Stimulated activated CD4-positive, alpha-beta T cell treated with anti-CD3 and anti-CD28 coated beads, TNF-alpha, amount 100 ng/mL, for 4 hours (primary cell): ENCODE data around the gene PRKAG2.

Source experiments
- DNase-seq, 3 experiments: peaks; one replicate each; pipeline ENCODE4 v3.0.0-alpha.2; 2020; ENCODE audit warnings: low read depth in 3 of 3

PRKAG2 gene

DNA sequence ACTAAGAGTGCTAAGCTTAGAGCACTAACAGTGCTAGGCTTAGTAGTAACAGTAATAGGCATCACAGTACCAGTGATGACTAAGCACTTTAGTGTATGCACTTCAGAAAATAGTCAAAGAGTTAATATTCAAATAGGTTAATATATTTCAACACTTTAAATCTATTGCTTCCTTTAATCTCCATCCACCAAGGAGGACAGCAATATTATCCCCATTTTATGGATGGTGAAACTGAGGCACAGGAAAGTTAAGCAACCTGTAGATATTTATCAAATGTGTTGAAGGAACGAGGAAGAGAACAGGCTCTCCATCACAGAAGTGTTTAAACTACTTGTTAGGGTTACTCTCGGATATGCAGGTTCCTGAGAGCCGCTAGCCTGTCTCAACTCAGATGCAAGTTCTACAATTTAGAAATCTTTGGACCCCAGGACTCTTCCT lies 165.5 kb downstream of the PRKAG2 start:
- no peak for DNase-seq

DNA sequence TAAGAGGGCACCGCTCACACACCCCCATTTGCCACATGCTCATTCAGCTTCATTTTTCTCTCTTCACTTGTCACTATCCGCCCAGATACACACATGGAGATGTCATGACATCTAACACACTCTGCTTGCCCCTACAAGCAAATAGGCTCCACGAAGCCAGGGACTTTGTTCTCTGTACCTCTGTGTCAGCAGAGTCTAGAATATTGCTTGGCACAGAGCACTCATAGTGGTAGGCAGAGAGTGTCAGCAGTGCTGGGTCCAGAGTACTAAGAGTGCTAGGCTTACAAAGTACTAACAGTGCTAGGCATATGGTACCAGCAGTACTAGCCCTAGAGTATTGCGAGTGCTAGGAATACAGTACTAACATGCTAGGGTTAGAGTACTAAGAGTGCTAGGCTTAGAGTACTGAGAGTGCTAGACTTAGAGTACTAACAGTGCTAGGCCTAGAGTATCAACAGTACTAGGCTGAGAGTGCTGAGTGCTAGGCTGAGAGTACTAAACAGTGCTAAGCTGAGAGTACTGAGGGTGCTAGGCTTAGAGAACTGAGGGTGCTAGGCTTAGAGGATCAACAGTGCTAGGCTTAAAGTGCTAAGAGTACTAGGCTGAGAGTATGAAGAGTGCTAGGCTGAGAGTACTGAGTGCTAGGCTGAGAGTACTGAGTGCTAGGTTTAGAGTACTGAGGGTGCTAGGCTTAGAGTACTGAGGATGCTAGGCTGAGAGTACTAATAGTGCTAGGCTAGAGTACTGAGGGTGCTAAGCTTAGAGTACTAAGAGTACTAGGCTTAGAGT lies 166.1 kb downstream of the PRKAG2 start:
- no peak for DNase-seq

DNA sequence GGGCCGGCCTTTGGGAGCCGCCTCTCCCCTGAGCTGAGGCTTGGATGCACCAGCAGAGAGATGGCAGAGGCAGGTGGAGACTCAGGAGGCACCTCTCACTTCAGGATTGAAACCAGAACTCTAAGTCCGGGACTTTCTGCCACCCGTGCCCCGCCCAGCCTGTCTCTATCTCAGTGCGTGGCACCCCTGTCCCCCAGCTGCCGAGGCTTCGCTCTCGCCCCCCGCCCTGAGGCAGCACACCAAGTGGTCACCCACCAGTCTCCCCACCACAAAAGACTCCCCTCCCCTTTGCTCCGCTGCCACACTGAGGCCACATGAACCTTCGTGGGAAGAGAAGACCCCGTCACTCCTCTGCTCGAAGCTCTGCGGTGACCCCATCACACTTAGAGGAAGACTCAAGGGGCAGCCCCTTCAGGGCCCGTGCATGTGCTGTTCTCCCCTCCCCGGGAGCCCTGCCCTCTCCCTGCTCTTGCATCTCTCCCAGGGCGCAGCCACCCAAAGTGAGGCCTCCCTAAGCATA lies 166.7 kb downstream of the PRKAG2 start:
- DNase-seq: no peak

DNA sequence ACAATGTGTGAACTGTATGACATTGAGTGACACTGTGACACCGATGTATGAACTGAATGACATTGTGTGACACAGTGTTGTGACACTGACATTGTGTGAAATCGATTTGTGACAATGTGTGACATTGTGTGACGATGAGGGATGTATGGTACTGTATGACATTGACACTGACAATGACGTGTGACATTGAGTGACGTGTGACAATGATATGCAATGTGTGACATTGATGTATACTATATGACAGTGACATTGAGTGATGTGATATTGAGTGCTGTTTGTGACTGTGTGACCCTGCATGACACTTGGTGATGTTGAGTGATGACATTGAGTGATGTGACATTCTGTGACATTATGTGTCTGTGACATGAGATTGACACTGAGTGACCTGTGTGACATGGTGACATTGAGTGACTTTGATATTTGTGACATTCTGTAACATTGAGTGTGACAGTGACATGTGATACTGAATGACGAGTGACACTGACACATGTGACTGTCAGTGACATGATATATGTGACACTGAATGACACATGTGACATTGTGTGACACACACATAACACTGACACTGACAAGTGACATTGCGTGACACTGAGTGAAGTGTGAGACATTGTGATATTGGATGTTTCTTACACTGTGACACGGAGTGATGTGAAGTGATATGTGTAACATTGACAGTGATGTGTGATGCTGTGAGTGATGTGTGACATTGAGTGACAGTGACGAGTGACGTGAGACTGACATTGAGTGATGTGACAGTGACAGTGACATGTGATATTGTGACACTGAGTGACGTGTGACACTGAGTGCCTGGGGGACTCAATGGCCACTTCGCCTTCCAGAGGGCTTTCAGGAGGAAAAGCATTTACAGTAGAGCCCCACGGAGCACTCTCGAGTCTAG lies 167.5 kb downstream of the PRKAG2 start:
- DNase-seq: no peak

DNA sequence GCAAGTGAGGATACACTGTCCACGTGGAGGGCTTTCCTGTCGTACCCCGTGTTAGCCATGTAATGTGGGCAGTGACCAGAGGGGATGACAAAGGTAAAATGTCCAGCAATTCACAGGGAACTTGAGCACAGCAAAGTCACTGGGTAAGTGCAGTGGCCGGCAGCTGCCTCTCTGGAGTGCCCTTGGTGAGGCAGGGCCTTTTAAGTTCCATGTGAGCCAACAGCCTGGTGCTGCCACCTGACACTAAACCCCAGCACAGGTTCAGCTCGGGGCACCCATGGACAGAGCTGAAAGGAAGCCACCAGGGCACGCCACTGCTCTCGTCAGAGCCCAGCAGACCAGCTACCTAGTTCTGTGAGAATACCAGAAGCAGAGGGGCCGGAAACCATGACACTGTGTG lies 168.3 kb downstream of the PRKAG2 start:
- DNase-seq: no peak

DNA sequence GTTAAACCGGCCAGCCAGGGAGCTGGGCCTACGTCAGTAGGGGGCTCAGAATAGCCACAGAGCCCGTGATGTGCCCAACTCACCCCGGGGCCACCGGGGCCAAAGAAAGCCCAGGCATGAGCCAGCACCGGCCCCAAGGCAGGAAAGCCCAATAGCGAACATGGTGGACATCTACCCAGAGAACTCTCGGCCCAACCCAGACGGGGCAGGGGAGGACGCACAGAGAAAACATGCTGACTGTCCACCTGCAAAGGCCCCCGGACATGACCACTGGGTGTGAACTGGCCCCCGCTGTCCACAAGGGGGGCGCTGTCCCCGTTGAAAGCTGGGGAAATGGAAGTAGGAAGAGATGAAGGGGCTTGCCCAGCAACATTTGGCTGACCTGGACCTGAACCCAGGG lies 169.2 kb downstream of the PRKAG2 start:
- no peak for DNase-seq

DNA sequence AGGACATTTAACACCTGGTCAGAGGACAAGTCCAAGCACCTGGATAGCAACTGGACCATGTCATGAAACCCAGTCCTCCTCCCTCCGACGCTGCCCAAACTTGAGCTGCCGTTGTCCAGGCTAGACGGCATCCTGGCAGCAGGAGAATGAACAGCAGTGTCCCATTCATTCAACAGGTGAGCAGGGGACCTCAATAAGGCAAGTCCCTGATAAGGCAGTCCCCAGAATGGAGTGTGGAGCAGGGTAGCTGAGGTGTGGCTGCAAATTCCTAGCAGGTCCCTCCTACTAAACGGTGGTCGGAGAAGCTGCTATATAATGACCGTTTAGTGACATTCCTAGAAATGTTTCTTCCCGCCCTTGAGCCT lies 169.8 kb downstream of the PRKAG2 start:
- no peak for DNase-seq

DNA sequence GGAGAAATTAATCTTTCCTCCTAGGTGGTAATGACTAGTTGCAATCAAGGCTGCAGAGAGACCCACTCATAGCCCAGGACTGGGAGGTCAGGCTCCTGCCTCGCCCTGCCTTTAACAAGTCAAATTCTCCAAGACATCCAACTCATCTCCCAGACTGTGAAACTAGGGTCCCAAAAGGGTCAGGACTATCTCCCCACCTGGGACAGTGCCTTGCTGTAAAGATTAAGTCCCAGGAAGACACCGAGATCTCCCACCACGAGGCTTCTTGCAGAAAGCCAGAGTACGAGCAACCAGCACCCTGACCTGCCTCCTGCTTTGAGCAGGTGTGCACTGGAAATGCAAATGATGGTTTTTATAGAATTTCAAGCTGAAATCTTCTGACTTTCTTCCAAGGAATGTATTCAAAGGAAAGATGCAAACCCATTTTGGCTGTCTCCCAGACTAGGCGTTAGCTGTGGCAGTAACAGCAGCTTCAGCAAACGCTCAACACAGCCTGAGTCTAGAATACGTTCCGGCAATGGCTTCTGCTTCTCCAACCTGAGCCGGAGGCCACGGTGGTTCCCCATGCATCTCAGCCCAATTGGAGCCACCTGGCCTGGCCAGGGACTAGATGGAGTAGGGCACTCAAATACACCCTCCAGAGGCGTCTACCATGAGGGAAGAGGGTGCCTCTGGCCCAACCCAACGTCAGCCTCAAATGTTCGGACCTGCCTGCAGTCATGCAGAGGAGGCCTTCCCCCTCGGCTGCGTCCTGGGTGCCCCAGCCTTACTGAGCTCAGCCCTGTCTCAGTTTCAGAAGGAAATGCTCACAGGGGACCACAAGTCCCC lies 170.4 kb downstream of the PRKAG2 start:
- DNase-seq: no peak

DNA sequence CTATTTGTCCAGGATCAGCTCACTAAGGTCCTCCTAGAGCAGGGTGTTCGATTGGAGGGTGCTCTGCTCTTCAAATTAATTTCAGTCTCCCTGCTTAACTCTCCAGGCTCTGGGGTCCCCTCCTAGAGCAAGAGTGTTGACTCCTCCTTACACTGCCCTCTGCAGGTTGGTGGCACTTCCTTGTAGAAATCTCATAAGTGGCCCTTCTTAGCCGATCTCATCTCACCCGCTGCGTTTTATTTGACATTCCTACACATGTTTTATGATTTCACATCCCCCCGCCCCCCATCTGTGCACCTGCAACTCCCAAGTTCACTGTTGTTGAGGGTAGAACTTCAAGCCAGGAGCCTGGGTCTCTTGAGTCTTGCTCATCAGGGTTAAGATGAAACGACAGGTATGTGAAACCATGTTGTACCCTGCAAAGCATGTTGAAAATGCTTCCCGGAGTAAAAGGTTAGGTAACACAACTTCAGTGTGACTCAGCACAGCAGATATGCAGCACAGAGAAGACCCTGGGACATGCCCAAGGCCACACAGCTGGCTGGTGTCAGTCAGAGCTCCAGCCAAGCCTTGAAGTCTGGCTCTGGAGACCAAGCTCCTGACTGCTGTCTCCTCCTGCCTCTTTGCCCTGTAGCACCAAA lies 171.2 kb downstream of the PRKAG2 start:
- no peak for DNase-seq

DNA sequence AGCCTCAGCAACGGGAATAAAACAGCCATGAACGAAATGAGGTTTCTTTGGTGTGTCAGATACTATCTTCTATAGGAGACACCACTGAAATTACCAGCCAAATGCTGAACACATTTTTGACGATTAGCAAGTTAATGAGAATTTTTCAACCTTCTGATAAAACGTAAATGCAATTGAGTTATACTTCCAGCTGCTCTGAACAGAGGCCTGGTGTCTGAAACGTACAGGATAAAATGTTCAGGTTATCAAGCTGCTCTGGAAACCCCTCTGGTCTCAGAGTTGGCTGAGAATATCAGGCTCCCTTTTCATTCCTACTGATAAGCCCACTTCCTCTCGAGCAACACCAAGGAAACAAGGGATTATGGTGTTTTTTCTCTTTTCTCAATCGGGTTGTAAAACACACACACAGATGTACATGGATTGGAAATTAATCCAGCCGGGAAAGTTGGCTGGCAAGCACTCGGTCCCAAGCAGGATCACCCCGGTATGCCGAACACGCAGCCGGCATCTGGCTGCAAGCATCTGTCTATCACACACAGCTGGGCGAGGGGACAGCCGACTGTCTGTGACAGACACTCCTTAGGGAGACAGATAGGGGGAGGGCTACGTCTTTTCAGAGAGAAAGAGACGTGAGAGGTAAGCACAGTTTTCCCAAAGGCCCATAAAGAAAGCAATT lies 171.8 kb downstream of the PRKAG2 start:
- DNase-seq: no peak

DNA sequence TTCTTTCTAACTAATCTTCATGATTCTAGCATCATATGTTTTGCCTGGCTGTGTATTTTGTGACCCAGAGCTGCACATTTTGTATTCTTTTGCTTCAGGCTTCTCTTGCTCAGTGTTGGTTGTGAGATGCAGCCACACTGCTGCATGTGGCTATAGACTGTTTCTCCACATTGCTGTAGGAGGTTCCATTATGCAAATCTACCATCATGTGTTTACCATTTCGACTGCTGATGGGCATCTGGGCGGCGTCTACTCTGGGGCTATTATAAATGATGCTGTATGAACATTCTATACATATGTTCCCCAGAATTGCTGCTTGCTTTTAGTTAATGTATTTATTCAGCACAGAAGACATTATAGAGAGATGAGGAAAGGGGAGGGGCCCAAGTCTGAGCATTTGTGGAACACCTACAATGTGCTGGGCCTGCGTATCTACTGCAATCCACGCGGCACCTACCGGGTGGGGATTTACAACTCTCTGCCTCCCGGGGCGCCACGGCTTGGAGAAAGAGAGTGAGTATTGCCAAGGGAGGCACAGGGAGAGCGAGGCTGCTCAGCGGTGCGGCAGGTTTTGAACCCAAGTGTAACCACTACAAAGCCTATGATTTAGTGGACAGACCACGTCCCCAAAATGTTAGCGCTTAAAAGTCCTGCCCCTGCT lies 172.5 kb downstream of the PRKAG2 start:
- no peak for DNase-seq

DNA sequence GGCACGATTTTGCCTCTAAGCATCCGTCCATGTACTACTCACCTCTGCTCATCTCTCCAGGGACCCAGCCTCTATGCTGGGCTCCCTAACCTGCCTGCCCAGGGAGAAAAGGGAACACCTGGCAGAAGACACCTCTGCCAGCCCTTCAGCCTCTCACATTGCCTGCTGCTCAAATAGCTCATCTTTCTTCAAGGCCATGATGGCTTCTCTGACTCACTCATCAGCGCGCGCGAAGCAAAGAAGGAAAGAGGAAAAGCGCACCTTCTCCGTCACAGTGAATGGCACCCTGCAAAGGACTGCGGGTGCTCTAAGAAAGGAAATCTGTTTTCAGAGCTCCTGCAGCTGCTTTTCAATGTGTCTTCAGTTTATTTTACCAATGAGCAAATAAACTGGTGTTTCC lies 174.0 kb downstream of the PRKAG2 start:
- DNase-seq: no peak

DNA sequence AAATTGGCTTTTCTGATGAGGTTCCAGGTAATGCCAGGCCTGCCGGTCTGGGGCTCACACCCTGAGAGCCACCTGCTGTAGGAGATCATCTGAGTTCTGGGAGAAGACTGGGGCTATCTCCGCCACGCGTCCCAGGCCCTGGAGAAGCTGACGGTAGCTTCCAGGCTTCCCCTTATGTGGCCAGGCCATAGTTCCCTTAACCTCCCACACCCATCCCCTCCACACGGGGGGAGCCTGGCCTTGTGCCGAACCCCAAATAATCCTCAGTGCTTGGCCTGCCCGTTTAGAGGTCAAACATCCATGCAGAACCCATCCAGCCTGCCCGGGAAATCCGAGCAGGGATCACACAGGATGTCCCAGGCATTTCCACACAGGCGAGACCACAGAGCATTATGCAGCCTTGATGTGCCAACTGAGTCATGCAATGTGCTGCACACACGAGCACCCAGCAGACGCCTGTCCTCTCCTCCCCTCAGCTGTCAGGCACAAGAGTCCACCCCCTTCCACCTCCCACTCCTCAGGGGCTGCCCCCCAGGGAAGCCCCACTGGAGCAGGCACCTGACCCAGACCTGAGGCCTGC lies 176.2 kb downstream of the PRKAG2 start:
- no peak for DNase-seq

DNA sequence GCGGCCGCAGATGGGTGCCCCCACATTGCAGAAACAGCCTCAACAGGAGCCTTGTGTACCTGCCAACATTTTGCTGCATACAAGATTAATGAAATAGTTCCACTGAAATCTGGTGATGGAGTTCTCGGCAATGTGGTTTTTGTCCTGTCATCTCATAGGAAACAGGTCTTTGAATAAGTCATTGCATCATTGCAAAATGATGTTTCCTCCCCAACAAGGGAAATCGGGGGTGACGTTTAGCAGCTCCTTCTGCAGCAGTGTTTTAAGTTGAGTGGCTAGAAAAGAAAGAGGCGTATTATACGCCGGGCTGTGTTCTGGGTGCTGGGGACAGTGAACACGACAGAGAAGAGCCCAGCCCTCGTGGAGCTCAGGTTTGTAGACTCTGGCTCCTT lies 177.0 kb downstream of the PRKAG2 start:
- DNase-seq: no peak

DNA sequence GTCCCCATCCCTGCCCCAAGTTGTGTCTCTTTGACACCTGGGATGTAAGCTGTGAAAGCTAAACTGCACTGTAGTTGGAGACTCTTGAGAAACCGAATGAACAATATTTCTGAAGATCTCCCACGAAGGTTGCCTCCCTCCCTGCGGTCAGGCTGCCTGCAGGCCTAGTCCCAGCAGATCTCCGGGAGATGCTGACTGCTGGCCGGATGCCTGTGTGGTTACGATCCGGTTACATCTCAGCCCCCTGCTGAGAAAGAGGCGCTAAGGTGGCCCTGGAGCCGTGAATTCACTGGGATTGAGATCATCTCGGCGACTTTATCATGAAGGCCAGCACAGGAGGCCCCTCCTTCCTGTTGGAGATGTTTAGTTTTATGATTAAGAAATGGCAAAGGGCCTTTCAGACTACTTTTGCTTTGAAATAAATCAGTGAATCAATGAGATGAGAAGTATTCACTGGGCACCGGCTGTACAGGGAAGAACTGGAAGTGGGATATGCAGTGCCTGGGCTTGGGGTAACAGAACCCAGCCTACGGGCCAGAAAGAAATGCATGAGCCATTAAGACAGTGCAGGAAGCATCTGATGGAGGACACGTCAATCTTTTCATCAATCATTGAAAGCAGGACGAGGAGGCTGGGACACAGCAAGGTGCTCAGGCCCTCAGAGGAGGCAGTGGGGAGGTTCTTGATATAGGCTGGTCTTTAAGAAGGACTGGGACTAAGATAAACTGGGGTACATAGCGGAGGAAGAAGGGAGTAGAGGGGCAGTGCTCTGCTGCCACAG lies 177.6 kb downstream of the PRKAG2 start:
- no peak for DNase-seq

DNA sequence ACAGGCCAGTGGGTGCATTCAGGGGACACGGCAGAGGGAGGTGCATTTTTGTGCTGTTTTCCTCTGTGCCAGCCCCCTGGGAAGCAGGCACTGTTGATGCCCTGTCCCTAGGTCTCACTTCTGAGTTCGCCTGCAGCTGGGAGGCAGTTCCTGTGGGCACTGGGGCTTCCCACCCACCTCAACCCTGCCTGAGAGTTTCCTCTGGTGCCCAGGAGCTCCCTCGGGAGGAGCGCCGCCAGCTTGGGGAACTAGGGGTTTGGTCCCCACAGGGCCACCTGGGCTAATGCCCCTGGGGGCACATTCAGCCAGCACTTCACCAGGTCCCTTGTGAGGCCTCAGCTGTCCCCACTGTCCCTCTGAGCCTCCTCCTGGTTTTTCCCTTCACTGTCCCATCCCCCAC lies 179.0 kb downstream of the PRKAG2 start:
- no peak for DNase-seq

DNA sequence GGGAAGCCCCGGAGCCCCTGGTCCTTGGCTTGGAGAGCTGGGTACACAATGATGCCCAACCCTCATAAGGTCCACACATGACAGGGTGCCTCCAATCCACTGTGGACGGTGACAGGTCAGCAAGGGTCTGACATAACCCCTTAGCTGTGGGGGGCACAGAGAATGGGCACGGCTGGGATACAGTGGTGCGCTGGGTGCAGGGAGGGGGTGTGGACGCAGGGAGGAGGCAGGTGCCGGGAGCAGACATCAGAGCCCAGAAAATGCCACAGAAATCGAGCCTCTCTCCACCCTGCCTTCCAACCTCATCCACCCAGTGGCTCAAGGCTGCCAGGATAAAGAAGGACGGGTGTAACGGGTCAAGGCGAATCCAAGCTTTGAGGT lies 179.4 kb downstream of the PRKAG2 start:
- DNase-seq: no peak

DNA sequence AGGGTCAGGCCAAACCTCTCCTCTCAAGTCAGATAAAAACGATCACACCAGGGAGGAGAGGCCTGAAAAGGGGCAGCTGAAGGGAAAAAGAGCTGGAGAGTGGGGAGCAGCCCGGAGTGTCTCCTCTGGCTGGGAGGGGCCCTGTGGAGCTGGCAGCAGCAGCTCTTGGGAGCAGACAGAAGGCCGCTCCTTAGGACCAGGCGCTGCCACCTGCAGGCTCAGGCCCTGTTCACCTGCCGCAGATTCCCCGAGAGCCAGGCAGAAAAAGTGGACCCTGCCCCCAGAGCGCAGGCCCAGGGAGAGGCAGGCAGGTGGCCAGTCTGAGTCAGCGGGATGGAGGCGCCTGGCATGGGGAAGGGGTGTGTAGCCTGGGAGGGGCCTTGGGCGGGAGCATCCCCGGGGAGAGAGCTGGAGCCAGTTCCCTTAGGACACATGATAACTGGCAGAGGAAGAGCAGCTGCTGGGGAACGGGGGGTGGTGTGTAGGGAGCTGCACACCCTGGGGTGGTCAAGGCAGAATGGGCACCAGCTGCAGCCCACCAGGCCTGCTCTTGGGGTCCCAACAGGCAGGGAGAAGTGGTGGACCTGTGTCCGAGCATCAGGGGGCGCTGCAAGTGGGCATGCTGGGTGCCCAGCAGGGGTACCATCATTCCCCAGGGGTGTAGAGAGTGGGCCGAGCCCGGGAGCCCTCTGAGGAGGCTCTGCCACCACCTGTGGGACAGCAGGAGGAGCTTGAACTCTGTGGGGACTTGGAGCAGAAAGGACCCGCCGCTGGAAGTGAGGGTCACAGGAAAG lies 180.0 kb downstream of the PRKAG2 start:
- no peak for DNase-seq
